B cell (primary cell): ENCODE results near the gene CTXND1. TPM values are rescaled to one million over a fixed set of nuclear protein-coding genes. Genes with fewer than 3 reads are reported as not detected.

Source experiments
- ATAC-seq: fragments of 200-7000 bp; cut with Tn5 transposase; one replicate; pipeline ENCODE4 v1.10.0; 2021; ENCODE audit warnings: low read depth, mild to moderate bottlenecking, moderate number of reproducible peaks, moderate library complexity
- CTCF ChIA-PET: fragments of 350-600 bp; sonication (Branson Sonifier 250); formaldehyde crosslinking; loops from one replicate; lab custom pipeline; 2021; ENCODE audit warnings: antibody characterized with exemption, inconsistent platforms; lab: Charles Lee
- POLR2A ChIA-PET: fragments of 350-600 bp; sonication (Branson Sonifier 250); formaldehyde crosslinking; loops from one replicate; lab custom pipeline; 2021; ENCODE audit warnings: antibody characterized with exemption; lab: Charles Lee
- DNase-seq: peaks from one replicate; pipeline ENCODE4 v3.0.0; 2013
- H2AFZ ChIP-seq: 2 replicates; pipeline ENCODE4 v1.6.1; 2012; ENCODE audit warnings: mild to moderate bottlenecking, low read depth, low read length; ENCODE audit not compliant: insufficient read depth, poor library complexity, severe bottlenecking
- H3K27ac ChIP-seq, 2 donors: 1 replicate in 1 of 2; 2 replicates in 1 of 2; pipeline ENCODE4 v1.5.1; 2012 to 2013; ENCODE audit warnings: low read length in 2 of 2, mild to moderate bottlenecking in 2 of 2, moderate library complexity in 1 of 2
- H3K27me3 ChIP-seq, 4 experiments: fragments of 200-600 bp in 1 of 4; sonication (generic) in 1 of 4; replicated peaks in 1 of 4; 1 replicate in 2 of 4; 2 replicates in 2 of 4; pipeline versions ENCODE4 v1.6.1 to v1.7.0; 2013 to 2016; ENCODE audit warnings: low read length in 3 of 4, mild to moderate bottlenecking in 2 of 4, mixed read lengths in 1 of 4, moderate library complexity in 1 of 4; ENCODE audit not compliant: insufficient read depth in 4 of 4, control insufficient read depth in 3 of 4; ENCODE audit errors: control extremely low read depth in 1 of 4
- H3K36me3 ChIP-seq, 2 experiments: replicated peaks in 1 of 2; 1 replicate in 1 of 2; 2 replicates in 1 of 2; pipeline versions ENCODE4 v1.6.1 to v1.7.1; 2013; ENCODE audit warnings: low read length in 1 of 2; ENCODE audit not compliant: insufficient read depth in 2 of 2, control insufficient read depth in 1 of 2; ENCODE audit errors: control extremely low read depth in 1 of 2, extremely low read depth in 1 of 2
- H3K4me1 ChIP-seq, 2 donors: fragments of 200-600 bp in 1 of 2; sonication (generic) in 1 of 2; 1 replicate in 1 of 2; 2 replicates in 1 of 2; pipeline versions ENCODE4 v1.5.1 to v1.6.1; 2013 to 2017; ENCODE audit warnings: low read length in 2 of 2; ENCODE audit not compliant: control insufficient read depth in 2 of 2, insufficient read depth in 2 of 2
- H3K4me2 ChIP-seq: replicated peaks from 2 replicates; pipeline ENCODE3; 2012; ENCODE audit warnings: mild to moderate bottlenecking, low read depth, low read length; ENCODE audit not compliant: poor library complexity, severe bottlenecking
- H3K4me3 ChIP-seq, 5 experiments: fragments of 200-600 bp in 1 of 5; sonication (generic) in 1 of 5; 1 replicate in 3 of 5; 2 replicates in 2 of 5; pipeline versions ENCODE4 v1.5.1 to v1.7.0; 2011 to 2016; ENCODE audit warnings: low read length in 4 of 5, mild to moderate bottlenecking in 4 of 5, low read depth in 2 of 5, control low read depth in 1 of 5, moderate library complexity in 1 of 5; ENCODE audit not compliant: insufficient read depth in 1 of 5; ENCODE audit errors: control extremely low read depth in 1 of 5, extremely low read depth in 1 of 5
- H3K79me2 ChIP-seq: fragments of 200-600 bp; sonication (generic); one replicate; pipeline ENCODE4 v1.6.0; 2016; ENCODE audit warnings: low read length; ENCODE audit not compliant: control insufficient read depth, insufficient read depth
- H3K9ac ChIP-seq: fragments of 200-600 bp; sonication (generic); 2 replicates; pipeline ENCODE4 v1.6.1; 2017; ENCODE audit warnings: mild to moderate bottlenecking, low read length, moderate library complexity
- H3K9me3 ChIP-seq, 3 donors: one replicate each; pipeline versions ENCODE4 v1.6.1 to v1.7.1; 2013; ENCODE audit warnings: low read length in 2 of 3; ENCODE audit not compliant: control insufficient read depth in 2 of 3, insufficient read depth in 1 of 3; ENCODE audit errors: control extremely low read depth in 1 of 3
- H4K20me1 ChIP-seq: 2 replicates; pipeline ENCODE4 v1.6.0; 2012; ENCODE audit warnings: mild to moderate bottlenecking, low read length; ENCODE audit not compliant: insufficient read depth, control insufficient read depth, poor library complexity, severe bottlenecking
- H3K27ac Mint-ChIP-seq: one replicate; pipeline ENCODE4 v1.8.0; 2021; ENCODE audit warnings: mixed read lengths
- H3K27me3 Mint-ChIP-seq: one replicate; pipeline ENCODE4 v1.8.0; 2021; ENCODE audit warnings: mixed read lengths
- H3K4me1 Mint-ChIP-seq: one replicate; pipeline ENCODE4 v1.8.0; 2021; ENCODE audit warnings: mixed read lengths
- H3K4me3 Mint-ChIP-seq: one replicate; pipeline ENCODE4 v1.8.0; 2021; ENCODE audit warnings: mixed read lengths
- H3K9me3 Mint-ChIP-seq: one replicate; pipeline ENCODE4 v1.8.0; 2022; ENCODE audit warnings: mixed read lengths; ENCODE audit not compliant: insufficient read depth
- CTCF ChIP-seq: fragments of 200-600 bp; IDR thresholded peaks from one replicate; pipeline ENCODE4 v1.8.0; 2022; ENCODE audit warnings: antibody characterized with exemption, mild to moderate bottlenecking
- EZH2 ChIP-seq: IDR thresholded peaks from 2 replicates; pipeline ENCODE4 v1.6.1; 2012; ENCODE audit warnings: borderline replicate concordance, low read depth, mild to moderate bottlenecking, moderate library complexity, low read length; ENCODE audit not compliant: insufficient read depth, poor library complexity, severe bottlenecking
- WGBS: methylation state at CpG from one replicate; pipeline ENCODE4 v1.1.5; 2013; ENCODE audit warnings: missing lambda C conversion rate; ENCODE audit not compliant: insufficient coverage; 5-methylcytosine and 5-hydroxymethylcytosine counted together
- intact Hi-C: fragments of 100-400 bp; cut with micrococcal nuclease; formaldehyde crosslinking; loops from one replicate; pipeline ENCODE4 v1.10.0; 2022
- polyA plus RNA-seq: library from polyadenylated mRNA; depleted of rRNA; stranded (reverse); fragments of >200 nt; gene quantifications from 2 replicates; pipeline ENCODE4 v1.2.3, GENCODE V29; 2012
- total RNA-seq, 2 donors: library from RNA; stranded (reverse); fragments of 120-200 nt in 1 of 2; gene quantifications; 1 replicate in 1 of 2; 2 replicates in 1 of 2; pipeline versions ENCODE4 v1.2.3 to v1.2.4, GENCODE V29; 2013 to 2022

Gene CTXND1
- total and polyA plus RNA-seq, 2 donors (not counting 1 experiment from before 2014, with no cell fraction given) = not detected

- no peaks in the 10 kb centered on the region for H3K36me3 ChIP-seq
- H3K4me3 ChIP-seq = no peak overlapping the region
- intact Hi-C loops = no loop called here
- peaks cover 0 to 14% (median 4%) of the 10 kb centered on the region in 4 experiments for H3K27me3 ChIP-seq
- no peak overlapping the region for H3K4me2 ChIP-seq
- no peak overlapping the region for H3K27ac Mint-ChIP-seq
- CTCF ChIA-PET = no interaction called here
- no peaks in the 10 kb centered on the region for H3K4me1 ChIP-seq
- H3K9me3 ChIP-seq = peaks cover 0 to 12% (median 0%) of the 10 kb centered on the region in 3 donors
- H3K27me3 Mint-ChIP-seq = peaks cover 45% of the 10 kb centered on the region
- H3K4me1 Mint-ChIP-seq = no peaks in the 10 kb centered on the region
- H4K20me1 ChIP-seq = no peaks in the 10 kb centered on the region
- DNase-seq = no peak
- no peaks in the 10 kb centered on the region for H3K79me2 ChIP-seq
- no peak for TF ChIP-seq CTCF
- no peak for TF ChIP-seq EZH2
- no peak overlapping the region for H3K9ac ChIP-seq
- no peak overlapping the region for H3K4me3 Mint-ChIP-seq
- no peak overlapping the region for H2AFZ ChIP-seq
- no peaks in the 10 kb centered on the region for H3K9me3 Mint-ChIP-seq
- H3K27ac ChIP-seq = no peak overlapping the region
- no peak for ATAC-seq
- POLR2A ChIA-PET = no interaction called here
Observed at GRCh38 chr15:80264031-80264430, 12.0 kb upstream of the CTXND1 start.

GRCh38 chr15:80260551-80260950 is 8.5 kb upstream of the CTXND1 start:
- no peak overlapping the region for H3K9ac ChIP-seq
- peaks cover 47% of the 10 kb centered on the region for H3K27me3 Mint-ChIP-seq
- H4K20me1 ChIP-seq = no peaks in the 10 kb centered on the region
- peaks cover 0 to 18% (median 10%) of the 10 kb centered on the region in 4 experiments for H3K27me3 ChIP-seq
- H3K9me3 ChIP-seq = peaks cover 0 to 12% (median 4%) of the 10 kb centered on the region in 3 donors
- ChIA-PET POLR2A (no interaction called here), CTCF (no interaction called here)
- H3K9me3 Mint-ChIP-seq = no peaks in the 10 kb centered on the region
- H2AFZ ChIP-seq = no peak overlapping the region
- whole genome bisulfite sequencing = 57% methylated on average over 2 of the region's 2 CpGs
- H3K79me2 ChIP-seq = no peaks in the 10 kb centered on the region
- DNase-seq (no peak), ATAC-seq (no peak)
- no peaks in the 10 kb centered on the region for H3K4me1 Mint-ChIP-seq
- H3K27ac ChIP-seq = no peak overlapping the region
- no peaks in the 10 kb centered on the region for H3K4me1 ChIP-seq
- H3K36me3 ChIP-seq = no peaks in the 10 kb centered on the region
- intact Hi-C loops = no loop called here
- TF ChIP-seq CTCF (no peak), EZH2 (no peak)
- no peak overlapping the region for H3K4me3 ChIP-seq
- H3K4me2 ChIP-seq = no peak overlapping the region
- H3K4me3 Mint-ChIP-seq = no peak overlapping the region
- H3K27ac Mint-ChIP-seq = no peak overlapping the region
